GM18858 (cell line): ENCODE measurements around the gene CMIP.

Experiments
- ATAC-seq: cut with Tn5 transposase; IDR thresholded peaks from one replicate; pipeline ENCODE4 v1.9.1; 2021; ENCODE audit not compliant: unreplicated experiment

CMIP gene

GRCh38 chr16:81546781-81547180 lies 102.2 kb downstream of the CMIP start:
- ATAC-seq, result no peak

DNA sequence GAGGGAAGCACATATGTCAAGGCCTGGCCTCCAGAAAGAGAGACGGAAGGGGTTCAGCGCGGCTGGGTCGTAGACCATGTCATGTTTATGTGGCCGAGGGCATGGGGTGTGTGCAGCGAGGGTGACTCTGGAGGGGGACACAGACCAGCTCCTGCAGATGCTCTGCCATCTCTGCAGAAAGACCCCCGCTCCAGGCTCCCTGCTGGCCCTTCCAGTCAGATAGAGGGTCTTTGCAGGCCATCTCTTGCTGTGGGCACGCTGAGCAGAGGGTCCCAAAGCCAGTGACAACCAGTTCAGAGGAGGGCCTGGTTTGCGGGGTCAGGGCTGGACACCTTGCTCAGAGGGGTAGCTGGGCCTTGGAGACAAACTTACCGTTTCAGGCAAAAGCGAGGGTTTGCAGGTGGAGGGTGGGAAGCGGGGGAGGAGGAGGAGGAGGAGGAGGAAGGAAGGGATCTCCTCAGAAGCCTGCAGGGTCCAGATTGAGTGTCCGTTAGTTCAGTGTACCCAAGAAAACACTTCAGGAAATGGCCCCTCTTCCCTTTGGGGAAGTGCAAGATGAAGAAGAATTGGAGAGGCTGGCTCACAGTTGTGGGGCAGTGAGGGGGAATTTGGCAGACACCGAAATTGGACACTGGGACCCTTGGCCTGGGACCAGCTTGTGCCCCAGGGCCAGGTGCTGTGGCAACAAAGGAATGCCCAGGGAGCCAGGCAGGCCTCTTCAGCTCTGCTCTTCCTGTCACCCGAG lies 102.8 kb downstream of the CMIP start:
- ATAC-seq, result no peak

- no peak for ATAC-seq
Measured at GRCh38 chr16:81547939-81548216, 103.3 kb downstream of the CMIP start.

DNA sequence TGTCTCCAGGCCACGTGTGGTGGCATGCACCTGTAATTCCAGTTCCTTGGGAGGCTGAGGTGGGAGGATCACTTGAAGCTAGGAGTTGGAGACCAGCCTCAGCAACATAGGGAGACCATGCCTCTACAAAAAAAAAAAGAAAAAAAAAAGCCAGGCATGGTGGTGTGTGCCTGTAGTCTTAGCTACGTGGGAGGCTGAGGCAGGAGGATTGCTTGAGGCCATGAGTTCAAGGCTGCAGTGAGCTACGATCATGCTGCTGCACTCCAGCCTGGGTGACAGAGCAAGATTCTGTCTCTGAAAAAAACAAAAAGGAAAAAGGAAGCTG lies 103.9 kb downstream of the CMIP start:
- no peak for ATAC-seq

DNA sequence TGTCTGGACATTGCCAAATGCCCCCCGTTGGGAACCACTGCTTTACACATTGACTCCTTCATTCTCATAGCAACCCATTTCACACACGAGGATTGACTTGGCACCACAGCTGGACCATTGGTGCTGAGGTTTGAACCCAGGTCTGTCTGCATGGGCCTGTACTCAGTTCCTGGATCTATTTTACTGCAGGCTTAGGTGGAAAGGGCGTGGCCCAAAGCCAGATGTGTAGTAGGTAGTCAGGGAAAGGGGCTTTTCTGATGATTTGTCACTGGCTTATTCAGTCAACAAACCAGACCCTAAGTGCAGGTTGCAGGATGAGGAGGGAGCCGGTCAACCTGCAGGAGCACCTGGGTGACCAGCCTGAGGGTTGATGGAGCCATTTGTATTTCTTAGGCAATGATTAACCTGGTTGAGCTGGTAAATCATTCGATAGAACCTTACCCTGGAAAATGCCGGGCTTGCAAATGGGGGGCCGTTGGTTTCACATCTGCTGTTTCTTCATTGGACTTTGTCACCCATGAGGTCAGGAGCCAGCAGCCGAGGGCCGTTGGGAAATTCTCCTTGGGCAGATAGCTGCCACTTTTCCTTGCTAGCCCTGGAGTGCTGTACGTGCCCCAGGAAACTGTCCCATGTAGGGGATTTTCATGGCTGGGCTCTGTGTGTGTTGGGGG lies 104.4 kb downstream of the CMIP start:
- no peak for ATAC-seq

GRCh38 chr16:81549547-81550431 lies 105.2 kb downstream of the CMIP start:
- ATAC-seq, result no peak

DNA sequence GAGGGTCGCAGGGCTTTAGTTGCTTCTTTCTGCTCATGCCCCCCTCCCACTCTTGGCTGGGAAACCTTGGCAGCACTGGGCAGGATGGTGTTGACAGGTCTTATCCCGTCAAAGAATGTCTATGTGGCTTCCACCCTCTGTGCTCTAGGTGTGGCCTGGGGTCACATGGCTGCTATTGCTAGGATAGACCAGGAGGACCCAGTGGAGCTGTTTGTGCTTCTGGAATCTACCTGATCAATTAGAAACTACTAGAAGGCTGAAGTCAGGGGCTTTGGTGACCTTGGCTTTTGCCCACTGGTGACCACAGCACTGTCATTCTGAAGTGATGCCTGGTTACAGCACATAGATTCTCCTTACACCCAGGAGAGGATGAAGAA lies 105.8 kb downstream of the CMIP start:
- no peak for ATAC-seq

GRCh38 chr16:81551151-81551808 lies 106.7 kb downstream of the CMIP start:
- no peak for ATAC-seq

GRCh38 chr16:81551821-81552304 lies 107.3 kb downstream of the CMIP start:
- ATAC-seq, result no peak

GRCh38 chr16:81552743-81553079 lies 108.1 kb downstream of the CMIP start:
- no peak for ATAC-seq

DNA sequence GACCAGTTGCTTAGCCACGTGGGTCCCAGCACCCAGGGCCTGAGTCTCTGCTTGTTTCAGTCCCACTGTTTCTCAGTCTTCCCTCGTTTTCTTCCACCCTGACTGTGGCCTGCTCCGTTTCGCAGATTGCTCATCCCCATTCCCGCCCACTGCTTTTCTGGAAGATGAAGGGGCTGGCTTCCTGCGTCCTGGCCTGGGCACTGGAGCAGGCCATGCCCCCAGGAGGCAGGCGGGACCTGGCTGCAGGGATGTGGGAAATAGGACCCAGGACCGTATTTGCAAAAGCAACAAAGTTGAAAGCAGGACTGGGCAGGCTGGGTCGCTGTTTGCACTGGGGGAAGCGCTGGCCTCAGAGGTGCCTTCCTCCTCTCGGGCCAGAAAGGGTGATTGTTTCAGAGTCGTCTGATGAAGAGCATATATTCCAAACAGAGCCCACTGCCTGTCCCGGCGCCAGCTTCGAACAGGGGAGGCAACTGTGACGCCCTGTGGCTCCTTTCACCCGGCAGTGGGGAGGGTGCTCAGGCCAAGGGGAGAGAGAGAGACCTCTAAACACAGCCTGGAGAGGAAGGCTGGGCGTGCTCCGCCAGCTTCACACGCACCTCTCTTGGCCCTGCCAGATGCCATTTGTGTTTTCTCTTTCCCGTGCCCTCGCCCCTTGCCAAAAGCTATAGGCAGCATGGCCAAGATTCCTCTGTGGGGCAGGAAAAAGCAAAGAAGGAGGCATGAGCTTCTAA lies 108.6 kb downstream of the CMIP start:
- ATAC-seq, result no peak

- no peak for ATAC-seq
Measured at GRCh38 chr16:81553814-81554675, 109.4 kb downstream of the CMIP start.

- ATAC-seq, result no peak
Measured at GRCh38 chr16:81554979-81555378, 110.4 kb downstream of the CMIP start.

GRCh38 chr16:81555660-81556059 lies 111.1 kb downstream of the CMIP start:
- no peak for ATAC-seq

DNA sequence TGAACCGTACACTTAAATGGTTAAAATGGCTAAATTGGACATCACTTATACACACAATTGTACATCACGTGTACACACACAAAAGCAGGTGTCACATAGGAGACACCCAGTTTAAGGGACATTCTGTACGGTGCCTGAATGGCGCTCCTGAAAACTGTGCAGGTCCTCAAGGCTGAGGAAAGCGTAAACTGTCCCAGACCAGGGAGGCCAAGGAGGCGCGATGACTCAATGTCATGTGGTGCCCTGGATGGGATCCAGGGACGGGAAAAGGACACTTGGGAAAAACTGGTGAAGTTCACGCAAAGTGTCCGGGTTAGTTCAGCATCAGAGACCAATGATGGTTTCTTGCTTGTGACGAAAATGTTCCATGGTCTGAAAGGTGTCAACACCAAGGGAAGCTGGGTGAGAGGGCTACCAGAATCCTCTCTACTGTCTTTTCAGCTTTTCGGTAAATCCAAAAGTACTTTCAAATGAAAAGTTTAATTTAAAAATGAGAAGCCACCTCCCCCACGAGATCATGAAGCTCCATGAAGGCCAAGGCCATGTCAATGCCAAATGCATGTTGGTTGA lies 112.2 kb downstream of the CMIP start:
- no peak for ATAC-seq

DNA sequence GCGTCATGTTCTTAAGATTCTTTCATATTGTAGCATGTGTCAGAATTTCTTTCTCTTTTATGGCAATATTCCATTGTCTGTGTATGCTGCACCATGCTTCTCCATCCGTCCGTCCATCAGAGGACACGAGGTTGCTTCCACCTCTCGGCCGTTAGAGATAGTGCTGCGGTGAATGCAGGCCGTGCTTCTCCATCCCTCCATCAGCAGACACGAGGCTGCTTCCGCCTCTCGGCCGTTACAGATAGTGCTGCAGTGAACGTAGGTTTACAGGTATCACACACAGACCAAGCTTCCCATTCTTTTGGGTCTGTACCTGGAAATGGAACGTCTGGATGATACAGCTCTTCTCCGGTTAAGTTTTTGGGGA lies 113.5 kb downstream of the CMIP start:
- no peak for ATAC-seq

- no peak for ATAC-seq
Measured at GRCh38 chr16:81558444-81559175, 114.0 kb downstream of the CMIP start.

DNA sequence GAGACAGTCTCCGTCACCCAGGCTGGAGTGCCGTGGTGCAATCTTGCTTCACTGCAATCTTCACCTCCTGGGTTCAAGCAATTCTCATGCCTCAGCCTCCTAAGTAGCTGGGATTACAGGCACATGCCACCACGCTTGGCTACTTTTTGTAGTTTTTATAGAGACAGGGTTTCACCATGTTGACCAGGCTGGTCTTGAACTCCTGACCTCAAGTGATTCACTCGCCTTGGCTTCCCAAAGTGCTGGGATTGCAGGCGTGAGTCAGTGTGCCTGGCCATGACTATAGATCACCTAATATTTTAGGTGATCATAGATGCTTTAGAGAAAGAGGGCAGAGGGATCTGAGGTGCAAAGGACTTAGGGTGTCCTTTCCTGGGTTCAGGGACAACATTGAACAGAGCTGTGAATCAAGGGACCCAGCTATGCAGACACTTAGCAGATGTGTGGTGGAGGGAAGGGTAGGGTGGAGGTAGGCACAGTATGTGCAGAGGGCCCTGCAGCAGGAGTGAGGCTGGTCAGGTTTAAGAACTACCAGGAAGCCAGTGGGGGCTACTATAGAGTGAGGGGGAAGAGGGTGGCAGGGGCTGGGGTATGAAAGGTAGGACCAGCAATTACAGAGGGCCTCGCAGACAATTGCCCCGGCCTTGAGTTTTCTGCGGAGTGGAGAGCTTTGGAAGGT lies 116.5 kb downstream of the CMIP start:
- ATAC-seq, result no peak
